ENCODE measurements around the gene PSENEN. TPM values are rescaled to one million over a fixed set of nuclear protein-coding genes. Genes with fewer than 3 reads are reported as not detected.

Gene PSENEN
- total RNA-seq, 3 donors from 2014 or later: 56.7 to 92.1 (median 90.2) TPM

DNA sequence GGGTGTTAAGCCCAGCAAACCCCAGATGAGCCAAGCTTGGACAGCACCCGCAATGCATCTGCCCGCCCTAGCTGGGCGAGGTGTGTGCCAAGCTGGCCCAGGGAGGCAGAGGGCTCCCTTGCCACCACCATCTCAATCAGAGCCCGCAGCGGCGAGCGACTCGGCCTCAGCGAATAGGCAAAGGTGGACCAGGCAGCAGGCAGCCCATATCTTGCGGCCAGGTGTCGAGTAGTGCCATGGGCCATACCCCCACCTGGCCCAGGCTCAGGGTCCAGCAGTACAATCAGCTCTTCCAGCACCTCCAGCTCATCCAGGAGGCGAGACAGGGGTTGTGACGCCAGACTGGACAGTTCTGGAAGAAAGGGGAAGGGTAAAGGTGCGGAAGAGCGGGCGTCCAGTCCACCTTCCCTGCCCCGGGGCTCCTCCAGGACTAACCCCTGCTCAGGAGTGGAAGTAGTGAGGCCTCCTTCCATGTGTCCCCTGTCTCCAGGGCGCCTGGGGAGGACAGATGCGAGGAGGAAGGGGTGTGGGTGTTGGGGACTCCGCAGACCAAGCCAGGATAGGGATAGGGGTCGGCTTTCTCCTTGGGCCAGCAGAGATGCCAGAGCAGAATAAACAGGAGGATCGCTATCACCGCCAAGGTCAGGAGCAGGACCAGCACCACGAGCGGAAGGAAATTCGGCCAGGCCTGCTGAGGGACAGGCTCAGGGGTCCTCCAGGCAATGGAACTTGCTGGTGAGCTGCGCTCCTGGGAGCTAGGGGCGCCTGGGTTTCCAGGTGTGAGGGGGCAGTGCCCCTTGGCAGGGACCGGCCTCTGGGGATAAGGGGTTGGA, 6.0 kb upstream of the PSENEN start:
- H3K4me1 ChIP-seq (ENCODE audit: low read depth): peaks cover 15% of the 10 kb centered on the region
- no peak overlapping the region for H3K4me3 ChIP-seq
- TF ChIP-seq, protein P1, sequence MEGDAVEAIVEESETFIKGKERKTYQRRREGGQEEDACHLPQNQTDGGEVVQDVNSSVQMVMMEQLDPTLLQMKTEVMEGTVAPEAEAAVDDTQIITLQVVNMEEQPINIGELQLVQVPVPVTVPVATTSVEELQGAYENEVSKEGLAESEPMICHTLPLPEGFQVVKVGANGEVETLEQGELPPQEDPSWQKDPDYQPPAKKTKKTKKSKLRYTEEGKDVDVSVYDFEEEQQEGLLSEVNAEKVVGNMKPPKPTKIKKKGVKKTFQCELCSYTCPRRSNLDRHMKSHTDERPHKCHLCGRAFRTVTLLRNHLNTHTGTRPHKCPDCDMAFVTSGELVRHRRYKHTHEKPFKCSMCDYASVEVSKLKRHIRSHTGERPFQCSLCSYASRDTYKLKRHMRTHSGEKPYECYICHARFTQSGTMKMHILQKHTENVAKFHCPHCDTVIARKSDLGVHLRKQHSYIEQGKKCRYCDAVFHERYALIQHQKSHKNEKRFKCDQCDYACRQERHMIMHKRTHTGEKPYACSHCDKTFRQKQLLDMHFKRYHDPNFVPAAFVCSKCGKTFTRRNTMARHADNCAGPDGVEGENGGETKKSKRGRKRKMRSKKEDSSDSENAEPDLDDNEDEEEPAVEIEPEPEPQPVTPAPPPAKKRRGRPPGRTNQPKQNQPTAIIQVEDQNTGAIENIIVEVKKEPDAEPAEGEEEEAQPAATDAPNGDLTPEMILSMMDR (IDR thresholded peaks at IDR 0.05): no peak
- intact Hi-C loops (cut with DNase I, micrococcal nuclease): no loop called here
- peaks cover 4% of the 10 kb centered on the region for H3K36me3 ChIP-seq (ENCODE audit: low read depth)
- ATAC-seq (no peak), DNase-seq (no peak)
- H3K9me3 ChIP-seq: no peaks in the 10 kb centered on the region

DNA sequence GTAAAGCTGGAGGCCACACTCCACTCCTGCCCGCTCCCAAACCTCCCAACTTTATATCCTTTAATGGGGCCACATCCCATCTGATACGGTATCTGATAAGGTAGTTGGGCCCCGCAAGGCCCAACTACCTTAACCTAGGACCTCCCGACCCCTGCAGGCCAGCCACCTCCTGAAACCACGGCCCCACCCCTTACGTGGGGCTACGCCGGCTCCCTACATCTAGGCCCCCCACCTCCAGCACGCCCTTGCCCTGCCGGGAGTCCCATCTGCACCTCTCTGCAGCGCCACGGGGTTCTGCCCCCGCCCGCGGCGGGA, 5.4 kb upstream of the PSENEN start:
- intact Hi-C loops (cut with DNase I, micrococcal nuclease): no loop called here
- TF ChIP-seq, protein P1 (IDR thresholded peaks at IDR 0.05): no peak
- DNase-seq (no peak), ATAC-seq (no peak)
- peaks cover 15% of the 10 kb centered on the region for H3K4me1 ChIP-seq (ENCODE audit: low read depth)
- no peaks in the 10 kb centered on the region for H3K9me3 ChIP-seq
- H3K36me3 ChIP-seq (ENCODE audit: low read depth): peaks cover 4% of the 10 kb centered on the region
- H3K4me3 ChIP-seq: peak overlapping the region; percentile 12

DNA sequence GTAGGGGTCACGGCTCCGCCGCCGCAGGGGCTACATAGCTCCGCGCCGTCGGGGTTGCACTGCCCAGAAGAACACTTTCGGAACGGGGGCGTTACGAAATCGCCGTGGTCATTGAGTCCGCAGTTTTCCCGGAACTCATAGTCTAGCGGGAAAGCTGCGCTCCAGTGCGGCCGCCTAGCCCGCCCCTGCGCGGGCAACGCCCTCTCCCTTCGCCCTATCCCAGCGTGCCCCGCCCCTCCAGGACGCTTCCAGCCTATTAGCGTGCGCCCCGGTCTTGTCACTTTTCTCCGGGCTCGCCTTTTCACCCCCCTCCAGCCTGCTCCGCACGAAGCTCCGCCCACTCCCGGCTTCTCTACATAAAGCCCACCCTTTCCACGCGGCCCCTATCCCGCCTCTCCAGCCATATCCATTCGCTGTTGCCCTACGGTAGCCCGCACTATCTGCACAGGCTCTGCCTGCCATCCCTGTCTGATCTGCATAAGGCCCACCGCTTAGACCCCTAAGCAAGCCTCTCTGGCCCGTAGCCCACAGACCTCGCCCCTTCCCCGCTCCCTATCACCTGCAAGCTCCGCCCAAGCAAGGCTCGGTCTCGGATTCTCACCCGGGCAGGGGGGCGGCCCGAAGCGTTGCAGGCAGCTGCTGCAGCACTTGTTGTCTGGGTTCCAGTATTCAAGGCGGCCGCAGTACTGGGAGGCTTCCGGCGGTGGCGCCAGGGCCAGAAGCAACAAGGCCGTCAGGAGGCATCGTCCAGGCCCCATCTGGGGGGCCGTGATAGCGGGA, 4.8 kb upstream of the PSENEN start:
- H3K4me1 ChIP-seq (ENCODE audit: low read depth): peaks cover 15% of the 10 kb centered on the region

DNA sequence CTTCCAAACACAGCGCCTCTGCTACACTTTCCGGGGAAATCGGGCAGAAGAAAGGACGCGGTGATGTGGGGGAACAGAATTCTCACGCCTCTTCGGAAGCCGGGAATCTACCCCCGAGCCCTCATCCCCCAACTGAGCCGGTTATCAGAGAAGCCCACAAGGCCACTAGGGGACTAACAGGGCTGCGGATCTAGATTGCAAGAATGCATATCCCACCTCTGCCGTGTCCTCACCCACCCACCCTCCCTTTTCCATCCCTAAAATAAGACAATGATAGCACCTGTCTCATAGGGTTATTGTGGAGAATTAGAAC, 4.3 kb upstream of the PSENEN start:
- peaks cover 4% of the 10 kb centered on the region for H3K36me3 ChIP-seq (ENCODE audit: low read depth)

More for the DNA sequence above, 4.8 kb upstream of the PSENEN start:
- TF ChIP-seq, protein P1 (IDR thresholded peaks at IDR 0.05): peak; percentile 26
- no peaks in the 10 kb centered on the region for H3K9me3 ChIP-seq
- peak overlapping the region; percentile 25 for H3K4me3 ChIP-seq
- peaks cover 4% of the 10 kb centered on the region for H3K36me3 ChIP-seq (ENCODE audit: low read depth)
- ATAC-seq: peak; percentile 81
- intact Hi-C loops (cut with DNase I, micrococcal nuclease): no loop called here
- DNase-seq: peak; percentile 98 to 99 (median 98)

DNA sequence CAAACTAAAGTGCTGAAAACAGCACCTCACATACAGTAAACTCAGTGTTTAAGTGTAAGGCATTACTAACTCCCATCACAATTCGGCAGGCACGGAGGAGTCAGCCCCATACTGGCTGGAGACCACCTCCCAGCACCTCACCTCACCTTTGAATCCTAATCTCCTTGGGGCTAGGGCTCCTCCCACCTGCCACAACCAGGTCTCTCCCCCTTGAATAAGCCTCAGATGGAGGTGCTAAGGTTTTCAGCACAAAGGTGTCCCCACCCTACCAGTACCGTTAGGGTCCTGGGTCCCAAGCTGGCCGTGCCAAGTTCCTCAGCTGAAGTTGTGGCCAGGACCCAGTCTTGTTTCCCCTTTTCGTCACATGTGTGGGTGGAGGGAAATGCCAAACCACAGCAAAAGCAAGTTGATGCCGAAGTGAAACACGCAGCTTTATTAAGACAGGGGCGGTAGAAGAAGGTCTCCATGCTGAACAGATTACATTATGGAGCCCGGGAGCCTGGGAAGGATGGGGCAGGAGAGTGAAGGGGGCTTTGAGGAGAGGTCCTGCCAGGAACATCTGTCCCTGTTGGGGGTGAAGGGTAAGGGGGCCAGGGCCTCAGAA, 3.2 kb upstream of the PSENEN start, which contains the start of gene IGFLR1:
TSS of gene IGFLR1 (minus strand) at position 332 of the 604 bp plus-strand sequence. CDS start 1,272 bp downstream, outside the sequence.
- Histone ChIP-seq H3K4me3 (no peak within 1 kb of the TSS), H3K9me3 (no peaks in the 10 kb centered on the region), H3K36me3 (ENCODE audit: low read depth) (peaks cover under 1% of the 10 kb centered on the region), H3K4me1 (ENCODE audit: low read depth) (peaks cover 26% of the 10 kb centered on the region)
- peak in 1 of 3 donors; percentile 60 for DNase-seq
- TF ChIP-seq, protein P1 (IDR thresholded peaks at IDR 0.05): no peak
- no peak for ATAC-seq
- intact Hi-C loops (cut with DNase I, micrococcal nuclease): no loop called here

More for the DNA sequence above, 4.3 kb upstream of the PSENEN start:
- intact Hi-C loops (cut with DNase I, micrococcal nuclease): no loop called here
- TF ChIP-seq, protein P1 (IDR thresholded peaks at IDR 0.05): no peak
- Histone ChIP-seq H3K4me1 (ENCODE audit: low read depth) (peaks cover 19% of the 10 kb centered on the region), H3K4me3 (no peak overlapping the region), H3K9me3 (no peaks in the 10 kb centered on the region)
- no peak for ATAC-seq
- no peak for DNase-seq
